Stimulated activated CD8-positive, alpha-beta memory T cell treated with anti-CD3 and anti-CD28 coated beads, Interleukin-4, amount 100 ng/mL, for 48 hours (primary cell): ENCODE measurements around the gene MC4R.

Experiments used
- DNase-seq: peaks from one replicate; pipeline ENCODE4 v3.0.0-alpha.2; 2020

The MC4R gene

DNA sequence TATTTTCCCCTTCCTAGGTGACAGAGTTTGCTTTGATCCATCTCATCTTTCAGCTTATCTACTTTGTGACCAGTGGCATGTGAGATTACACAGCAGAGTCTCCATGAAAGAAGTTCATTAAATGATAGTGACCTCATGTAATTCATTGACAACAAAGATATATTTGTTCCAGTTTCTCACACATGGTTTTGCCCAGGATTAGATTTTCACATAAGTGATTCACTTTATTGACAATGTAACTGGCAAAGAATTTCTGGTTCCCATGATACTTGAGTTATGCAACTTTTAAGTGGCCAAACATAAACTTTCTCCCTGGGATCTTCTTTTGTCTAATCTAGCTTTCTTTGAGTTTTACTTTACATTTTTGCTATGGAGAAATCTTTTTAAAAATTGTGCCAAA lies 50.0 kb downstream of the MC4R start:
- no peak for DNase-seq
